ENCODE data around the gene RAB24. TPM values are rescaled to one million over a fixed set of nuclear protein-coding genes. Genes with fewer than 3 reads are reported as not detected.

The RAB24 gene
- polyA plus RNA-seq, 1 experiment = 35.4 TPM

GRCh38 chr5:177300236-177300880 is 3.2 kb downstream of the RAB24 start:
- Histone ChIP-seq H3K9me3 (ENCODE audit: control insufficient read depth, insufficient read depth, low read length) (no peaks in the 10 kb centered on the region; the same call in 1 of the 2 replicates), H3K4me3 (ENCODE audit: low read depth, low read length) (peak overlapping the region; percentile 11; the same call in 1 of the 2 replicates), H3K27ac (ENCODE audit: low read depth, low read length) (peak overlapping the region; percentile 34), H3K27me3 (ENCODE audit: control insufficient read depth, insufficient read depth, low read length) (no peaks in the 10 kb centered on the region)
- peak; percentile 37 for TF ChIP-seq CTCF (IDR thresholded peaks at IDR 0.05; ENCODE audit: low read depth, low read length)
- ChIA-PET CTCF (interaction anchor here (2.8 kb wide), 1 partner anchor 10 kb away, joined by 22 read pairs; no protein-coding TSS in a partner anchor), POLR2A (interaction anchor here (0.6 kb wide), 1 partner anchor 70 kb away, joined by 5 read pairs; no protein-coding TSS in a partner anchor)
- DNase-seq (ENCODE audit: low read depth, low spot score) = peak; percentile 39

GRCh38 chr5:177299697-177300096 is 3.8 kb downstream of the RAB24 start:
- TF ChIP-seq CTCF (IDR thresholded peaks at IDR 0.05; ENCODE audit: low read depth, low read length) = no peak
- POLR2A ChIA-PET = no interaction called here
- CTCF ChIA-PET = interaction anchor here (0.9 to 2.8 kb wide), 4 partner anchors 10 to 189 kb away, joined by 3 to 22 read pairs (median 6); no protein-coding TSS in a partner anchor
- Histone ChIP-seq H3K4me3 (ENCODE audit: low read depth, low read length) (no peak overlapping the region), H3K9me3 (ENCODE audit: control insufficient read depth, insufficient read depth, low read length) (no peaks in the 10 kb centered on the region; the same call in 1 of the 2 replicates), H3K27me3 (ENCODE audit: control insufficient read depth, insufficient read depth, low read length) (no peaks in the 10 kb centered on the region), H3K27ac (ENCODE audit: low read depth, low read length) (peak overlapping the region; percentile 57)
- no peak for DNase-seq (ENCODE audit: low read depth, low spot score)

GRCh38 chr5:177297922-177298321 is 5.6 kb downstream of the RAB24 start:
- CTCF ChIA-PET = interaction anchor here (0.7 to 1.9 kb wide), 3 partner anchors 12 to 189 kb away, joined by 5 to 9 read pairs (median 7); no protein-coding TSS in a partner anchor
- POLR2A ChIA-PET = no interaction called here
- no peaks in the 10 kb centered on the region for H3K9me3 ChIP-seq (ENCODE audit: control insufficient read depth, insufficient read depth, low read length)

GRCh38 chr5:177296581-177296980 is 6.9 kb downstream of the RAB24 start:
- DNase-seq (ENCODE audit: low read depth, low spot score) = no peak
- CTCF ChIA-PET = interaction anchor here (1.3 kb wide), 1 partner anchor 182 kb away, joined by 4 read pairs; no protein-coding TSS in a partner anchor
- Histone ChIP-seq H3K4me3 (ENCODE audit: low read depth, low read length) (no peak overlapping the region), H3K9me3 (ENCODE audit: control insufficient read depth, insufficient read depth, low read length) (no peaks in the 10 kb centered on the region), H3K27me3 (ENCODE audit: control insufficient read depth, insufficient read depth, low read length) (no peaks in the 10 kb centered on the region), H3K27ac (ENCODE audit: low read depth, low read length) (no peak overlapping the region)
- TF ChIP-seq CTCF (IDR thresholded peaks at IDR 0.05; ENCODE audit: low read depth, low read length) = no peak
- POLR2A ChIA-PET = no interaction called here

More at GRCh38 chr5:177297922-177298321, 5.6 kb downstream of the RAB24 start:
- no peaks in the 10 kb centered on the region for H3K27me3 ChIP-seq (ENCODE audit: control insufficient read depth, insufficient read depth, low read length)
- no peak overlapping the region for H3K27ac ChIP-seq (ENCODE audit: low read depth, low read length)
- DNase-seq (ENCODE audit: low read depth, low spot score) = no peak
- no peak overlapping the region for H3K4me3 ChIP-seq (ENCODE audit: low read depth, low read length)
- no peak for TF ChIP-seq CTCF (IDR thresholded peaks at IDR 0.05; ENCODE audit: low read depth, low read length)

GRCh38 chr5:177295924-177296323 is 7.6 kb downstream of the RAB24 start:
- POLR2A ChIA-PET = no interaction called here
- DNase-seq (ENCODE audit: low read depth, low spot score) = no peak
- no peak for TF ChIP-seq CTCF (IDR thresholded peaks at IDR 0.05; ENCODE audit: low read depth, low read length)
- CTCF ChIA-PET = interaction anchor here (1.3 kb wide), 1 partner anchor 181 kb away, joined by 4 read pairs; no protein-coding TSS in a partner anchor
- no peak overlapping the region for H3K4me3 ChIP-seq (ENCODE audit: low read depth, low read length)
- no peaks in the 10 kb centered on the region for H3K9me3 ChIP-seq (ENCODE audit: control insufficient read depth, insufficient read depth, low read length)
- no peak overlapping the region for H3K27ac ChIP-seq (ENCODE audit: low read depth, low read length)
- no peaks in the 10 kb centered on the region for H3K27me3 ChIP-seq (ENCODE audit: control insufficient read depth, insufficient read depth, low read length)
